Measurements from ENCODE around the gene NMRAL1. TPM values are rescaled to one million over a fixed set of nuclear protein-coding genes. Genes with fewer than 3 reads are reported as not detected.

Gene NMRAL1
- total RNA-seq, 1 donor from 2014 or later = 44.0 TPM

GRCh38 chr16:4465977-4466779, 8.2 kb downstream of the NMRAL1 start:
- no peak for TF ChIP-seq CTCF (IDR thresholded peaks at IDR 0.05)
- H3K27me3 Mint-ChIP-seq (ENCODE audit: low read depth) = no peaks in the 10 kb centered on the region
- no peak overlapping the region for H3K4me3 Mint-ChIP-seq (ENCODE audit: unreplicated experiment)
- peaks cover 14% of the 10 kb centered on the region for H3K36me3 Mint-ChIP-seq (ENCODE audit: low read depth)
- H3K4me1 Mint-ChIP-seq (ENCODE audit: low read depth) = peaks cover 6% of the 10 kb centered on the region
- no peak overlapping the region for H3K27ac Mint-ChIP-seq (ENCODE audit: unreplicated experiment)
- H3K9me3 Mint-ChIP-seq (ENCODE audit: low read depth) = no peaks in the 10 kb centered on the region
- DNase-seq (ENCODE audit: low spot score) = no peak

GRCh38 chr16:4463522-4464163, 10.8 kb downstream of the NMRAL1 start:
- Mint-ChIP-seq H3K9me3 (ENCODE audit: low read depth) (no peaks in the 10 kb centered on the region), H3K4me1 (ENCODE audit: low read depth) (peaks cover 6% of the 10 kb centered on the region), H3K27me3 (ENCODE audit: low read depth) (no peaks in the 10 kb centered on the region), H3K36me3 (ENCODE audit: low read depth) (peaks cover 13% of the 10 kb centered on the region), H3K4me3 (ENCODE audit: unreplicated experiment) (no peak overlapping the region), H3K27ac (ENCODE audit: unreplicated experiment) (no peak overlapping the region)
- TF ChIP-seq CTCF (IDR thresholded peaks at IDR 0.05) = no peak
- DNase-seq (ENCODE audit: low spot score) = no peak

GRCh38 chr16:4461250-4462085, 13.0 kb downstream of the NMRAL1 start:
- no peaks in the 10 kb centered on the region for H3K9me3 Mint-ChIP-seq (ENCODE audit: low read depth)
- no peak for TF ChIP-seq CTCF (IDR thresholded peaks at IDR 0.05)
- H3K4me1 Mint-ChIP-seq (ENCODE audit: low read depth) = peaks cover 6% of the 10 kb centered on the region
- H3K27me3 Mint-ChIP-seq (ENCODE audit: low read depth) = no peaks in the 10 kb centered on the region
- DNase-seq (ENCODE audit: low spot score) = no peak
- no peak overlapping the region for H3K4me3 Mint-ChIP-seq (ENCODE audit: unreplicated experiment)
- no peak overlapping the region for H3K27ac Mint-ChIP-seq (ENCODE audit: unreplicated experiment)
- H3K36me3 Mint-ChIP-seq (ENCODE audit: low read depth) = peaks cover 12% of the 10 kb centered on the region

GRCh38 chr16:4460936-4461249, 13.5 kb downstream of the NMRAL1 start:
- TF ChIP-seq CTCF (IDR thresholded peaks at IDR 0.05) = no peak
- no peaks in the 10 kb centered on the region for H3K9me3 Mint-ChIP-seq (ENCODE audit: low read depth)
- no peak for DNase-seq (ENCODE audit: low spot score)
- H3K36me3 Mint-ChIP-seq (ENCODE audit: low read depth) = peaks cover 12% of the 10 kb centered on the region
- peaks cover 6% of the 10 kb centered on the region for H3K4me1 Mint-ChIP-seq (ENCODE audit: low read depth)
- H3K27me3 Mint-ChIP-seq (ENCODE audit: low read depth) = no peaks in the 10 kb centered on the region
- H3K4me3 Mint-ChIP-seq (ENCODE audit: unreplicated experiment) = no peak overlapping the region
- no peak overlapping the region for H3K27ac Mint-ChIP-seq (ENCODE audit: unreplicated experiment)

- Mint-ChIP-seq H3K9me3 (ENCODE audit: low read depth) (no peaks in the 10 kb centered on the region), H3K4me3 (ENCODE audit: unreplicated experiment) (no peak overlapping the region), H3K4me1 (ENCODE audit: low read depth) (peaks cover 2% of the 10 kb centered on the region), H3K27me3 (ENCODE audit: low read depth) (no peaks in the 10 kb centered on the region), H3K27ac (ENCODE audit: unreplicated experiment) (no peak overlapping the region), H3K36me3 (ENCODE audit: low read depth) (peaks cover 22% of the 10 kb centered on the region)
- TF ChIP-seq CTCF (IDR thresholded peaks at IDR 0.05) = no peak
- DNase-seq (ENCODE audit: low spot score) = no peak
These were observed 18.5 kb downstream of the NMRAL1 start for GRCh38 chr16:4455951-4456350.

All from chondrocyte (in vitro differentiated cells).